ENCODE data around the gene LIPI. TPM values are rescaled to one million over a fixed set of nuclear protein-coding genes. Genes with fewer than 3 reads are reported as not detected.

Gene LIPI
- total RNA-seq, 1 donor from 2014 or later: not detected

DNA sequence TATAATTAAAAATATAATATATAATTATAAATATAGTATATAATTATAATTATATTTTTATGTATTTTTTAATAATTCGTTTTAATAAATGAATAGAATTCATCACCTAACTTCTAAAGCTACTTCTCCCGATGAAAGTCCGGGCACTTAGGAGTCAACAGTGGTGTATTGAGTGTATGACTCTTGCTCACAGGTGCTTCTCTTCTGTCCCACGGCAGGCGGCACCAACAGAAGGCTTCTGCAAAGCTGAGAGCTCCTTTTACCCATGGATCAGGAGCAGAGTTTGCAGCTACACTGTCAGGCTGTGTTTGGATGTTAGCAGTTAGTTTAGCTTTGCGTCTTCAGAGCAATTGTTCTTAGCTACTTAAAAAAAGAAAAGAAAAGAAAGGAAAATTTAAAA, 122.4 kb downstream of the LIPI start:
- peaks cover 26% of the 10 kb centered on the region for H3K9me3 Mint-ChIP-seq
- no peak overlapping the region for H3K4me3 Mint-ChIP-seq
- no peaks in the 10 kb centered on the region for H3K27me3 Mint-ChIP-seq (ENCODE audit: low read depth)
- no peak for DNase-seq (ENCODE audit: low spot score in 2 of 2, unreplicated experiment in 2 of 2)
- TF ChIP-seq, protein P1, sequence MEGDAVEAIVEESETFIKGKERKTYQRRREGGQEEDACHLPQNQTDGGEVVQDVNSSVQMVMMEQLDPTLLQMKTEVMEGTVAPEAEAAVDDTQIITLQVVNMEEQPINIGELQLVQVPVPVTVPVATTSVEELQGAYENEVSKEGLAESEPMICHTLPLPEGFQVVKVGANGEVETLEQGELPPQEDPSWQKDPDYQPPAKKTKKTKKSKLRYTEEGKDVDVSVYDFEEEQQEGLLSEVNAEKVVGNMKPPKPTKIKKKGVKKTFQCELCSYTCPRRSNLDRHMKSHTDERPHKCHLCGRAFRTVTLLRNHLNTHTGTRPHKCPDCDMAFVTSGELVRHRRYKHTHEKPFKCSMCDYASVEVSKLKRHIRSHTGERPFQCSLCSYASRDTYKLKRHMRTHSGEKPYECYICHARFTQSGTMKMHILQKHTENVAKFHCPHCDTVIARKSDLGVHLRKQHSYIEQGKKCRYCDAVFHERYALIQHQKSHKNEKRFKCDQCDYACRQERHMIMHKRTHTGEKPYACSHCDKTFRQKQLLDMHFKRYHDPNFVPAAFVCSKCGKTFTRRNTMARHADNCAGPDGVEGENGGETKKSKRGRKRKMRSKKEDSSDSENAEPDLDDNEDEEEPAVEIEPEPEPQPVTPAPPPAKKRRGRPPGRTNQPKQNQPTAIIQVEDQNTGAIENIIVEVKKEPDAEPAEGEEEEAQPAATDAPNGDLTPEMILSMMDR (IDR thresholded peaks at IDR 0.05; ENCODE audit: unreplicated experiment): no peak
- no peak overlapping the region for H3K27ac Mint-ChIP-seq
- no peaks in the 10 kb centered on the region for H3K4me1 Mint-ChIP-seq
- H3K36me3 Mint-ChIP-seq: peaks cover 15% of the 10 kb centered on the region

GRCh38 chr21:14086553-14086952, 124.2 kb downstream of the LIPI start:
- Mint-ChIP-seq H3K27ac (no peak overlapping the region), H3K36me3 (peaks cover 19% of the 10 kb centered on the region), H3K9me3 (peaks cover 24% of the 10 kb centered on the region), H3K4me1 (no peaks in the 10 kb centered on the region), H3K4me3 (no peak overlapping the region), H3K27me3 (ENCODE audit: low read depth) (no peaks in the 10 kb centered on the region)
- TF ChIP-seq, protein P1 (IDR thresholded peaks at IDR 0.05; ENCODE audit: unreplicated experiment): no peak
- no peak for DNase-seq (ENCODE audit: low spot score in 2 of 2, unreplicated experiment in 2 of 2)

DNA sequence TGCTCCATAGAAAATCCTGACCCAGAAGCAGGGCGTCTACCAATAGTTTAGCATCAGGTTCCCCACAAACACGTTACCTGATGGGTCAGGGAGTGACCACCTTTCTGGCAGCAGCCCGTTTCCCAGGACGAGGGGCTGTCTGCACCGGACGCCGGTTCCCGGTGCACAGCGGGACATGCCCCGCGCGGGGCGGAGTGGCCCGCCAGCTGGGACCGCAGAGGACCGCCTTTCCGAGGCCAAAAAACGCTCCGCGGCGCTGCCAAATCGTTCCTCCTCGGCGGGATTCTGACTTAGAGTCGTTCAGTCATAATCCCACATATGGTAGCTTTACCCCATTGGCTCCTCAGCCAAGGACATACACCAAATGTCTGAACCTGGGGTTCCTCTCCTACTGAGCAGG, 126.1 kb downstream of the LIPI start:
- H3K9me3 Mint-ChIP-seq: peaks cover 23% of the 10 kb centered on the region
- TF ChIP-seq, protein P1 (IDR thresholded peaks at IDR 0.05; ENCODE audit: unreplicated experiment): no peak
- no peak overlapping the region for H3K27ac Mint-ChIP-seq
- no peak for DNase-seq (ENCODE audit: low spot score in 2 of 2, unreplicated experiment in 2 of 2)
- no peaks in the 10 kb centered on the region for H3K4me1 Mint-ChIP-seq
- no peaks in the 10 kb centered on the region for H3K27me3 Mint-ChIP-seq (ENCODE audit: low read depth)
- no peak overlapping the region for H3K4me3 Mint-ChIP-seq
- H3K36me3 Mint-ChIP-seq: peaks cover 20% of the 10 kb centered on the region

GRCh38 chr21:14084068-14084501, 126.7 kb downstream of the LIPI start:
- Mint-ChIP-seq H3K27me3 (ENCODE audit: low read depth) (no peaks in the 10 kb centered on the region), H3K4me1 (no peaks in the 10 kb centered on the region), H3K27ac (no peak overlapping the region), H3K4me3 (no peak overlapping the region), H3K9me3 (peaks cover 23% of the 10 kb centered on the region), H3K36me3 (peaks cover 19% of the 10 kb centered on the region)
- TF ChIP-seq, protein P1 (IDR thresholded peaks at IDR 0.05; ENCODE audit: unreplicated experiment): no peak
- no peak for DNase-seq (ENCODE audit: low spot score in 2 of 2, unreplicated experiment in 2 of 2)

DNA sequence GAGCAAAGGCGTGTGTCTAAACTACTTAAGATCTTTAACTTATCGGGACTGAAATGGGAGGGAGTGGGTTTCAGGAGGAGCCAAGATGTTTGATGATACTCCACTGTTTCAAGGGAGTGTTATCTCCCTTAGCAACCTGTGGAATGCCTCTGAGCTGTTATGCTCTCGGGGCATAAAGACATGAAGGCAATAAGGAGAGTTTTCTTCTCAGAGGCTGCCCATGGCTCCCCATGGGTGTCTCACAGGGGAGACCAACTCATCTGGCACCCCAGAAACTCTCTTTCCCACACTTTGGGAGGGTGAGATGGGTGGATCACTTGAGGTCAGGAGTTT, 130.0 kb downstream of the LIPI start:
- Mint-ChIP-seq H3K9me3 (peaks cover 40% of the 10 kb centered on the region), H3K4me1 (no peaks in the 10 kb centered on the region)
- no peak for DNase-seq (ENCODE audit: low spot score in 2 of 2, unreplicated experiment in 2 of 2)

More for the DNA sequence above, 130.0 kb downstream of the LIPI start:
- TF ChIP-seq, protein P1 (IDR thresholded peaks at IDR 0.05; ENCODE audit: unreplicated experiment): no peak
- Mint-ChIP-seq H3K27ac (peak overlapping the region; percentile 11), H3K4me3 (no peak overlapping the region), H3K36me3 (peaks cover 15% of the 10 kb centered on the region), H3K27me3 (ENCODE audit: low read depth) (no peaks in the 10 kb centered on the region)
